ENCODE results near the gene C19orf25. TPM values are rescaled to one million over a fixed set of nuclear protein-coding genes. Genes with fewer than 3 reads are reported as not detected.

The C19orf25 gene
- total RNA-seq, 1 donor from 2014 or later: 38.8 TPM

DNA sequence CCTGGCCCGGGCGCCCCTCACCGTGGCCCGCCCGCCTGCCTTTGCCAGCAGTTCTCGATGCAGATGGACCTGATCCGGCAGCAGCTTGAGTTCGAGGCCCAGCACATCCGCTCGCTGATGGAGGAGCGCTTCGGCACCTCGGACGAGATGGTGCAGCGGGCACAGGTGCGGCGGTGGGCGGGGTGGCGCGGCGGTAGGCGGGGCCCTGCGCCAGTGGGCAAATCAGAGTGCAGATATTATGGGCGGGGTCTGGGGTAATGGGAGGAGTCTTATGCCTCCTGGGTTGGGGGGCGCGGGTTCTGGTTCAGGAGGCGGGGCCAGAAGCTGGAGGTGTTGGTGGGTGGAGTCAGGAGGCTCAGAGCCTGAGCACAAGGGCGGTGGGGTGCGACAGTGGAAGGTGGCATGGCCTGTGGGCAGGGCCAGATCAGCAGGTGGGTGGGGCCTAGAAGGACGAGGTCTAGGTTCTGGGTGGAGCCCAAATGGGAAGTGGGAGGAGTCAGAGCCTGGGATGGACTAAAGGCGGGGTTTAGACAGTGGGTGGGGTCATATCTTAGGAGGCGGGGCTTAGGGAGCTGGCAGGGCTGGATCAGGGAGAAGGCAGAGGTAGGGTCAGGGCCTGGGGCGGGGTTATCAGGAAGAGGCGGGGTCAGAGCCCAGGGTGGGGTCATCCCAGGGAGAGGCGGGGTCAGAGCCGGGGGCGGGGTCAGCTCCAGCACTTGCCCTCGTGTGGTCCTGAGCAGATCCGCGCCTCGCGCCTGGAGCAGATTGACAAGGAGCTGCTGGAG lies 23.5 kb downstream of the C19orf25 start:
- Histone ChIP-seq H3K4me3 (ENCODE audit: low read depth, low read length) (no peak overlapping the region), H3K36me3 (ENCODE audit: control insufficient read depth, insufficient read depth, low read length) (no peaks in the 10 kb centered on the region), H3K27me3 (ENCODE audit: control insufficient read depth, insufficient read depth, low read length) (peaks cover 75% of the 10 kb centered on the region)
- no peak for TF ChIP-seq CTCF (IDR thresholded peaks at IDR 0.05; ENCODE audit: insufficient read depth, low read length, poor library complexity, severe bottlenecking)
- no peak for DNase-seq (ENCODE audit: low read depth)

DNA sequence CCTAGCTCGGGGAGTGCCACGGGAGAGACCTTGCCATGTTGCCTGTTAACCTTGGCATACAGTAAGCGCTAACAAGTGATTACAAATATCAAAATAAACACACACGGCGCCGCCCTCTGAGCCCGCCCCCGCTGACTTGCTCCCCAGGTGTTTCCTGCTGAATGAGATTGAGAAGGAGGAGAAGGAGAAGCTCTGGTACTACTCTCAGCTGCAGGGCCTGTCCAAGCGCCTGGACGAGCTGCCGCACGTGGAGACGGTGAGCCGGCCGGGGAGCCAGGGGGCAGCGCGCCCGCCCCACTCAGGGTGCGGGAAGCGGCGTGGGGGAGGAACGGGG lies 24.0 kb downstream of the C19orf25 start:
- TF ChIP-seq CTCF (IDR thresholded peaks at IDR 0.05; ENCODE audit: insufficient read depth, low read length, poor library complexity, severe bottlenecking): no peak
- no peak for DNase-seq (ENCODE audit: low read depth)
- Histone ChIP-seq H3K36me3 (ENCODE audit: control insufficient read depth, insufficient read depth, low read length) (no peaks in the 10 kb centered on the region), H3K27me3 (ENCODE audit: control insufficient read depth, insufficient read depth, low read length) (peaks cover 81% of the 10 kb centered on the region), H3K4me3 (ENCODE audit: low read depth, low read length) (no peak overlapping the region)

DNA sequence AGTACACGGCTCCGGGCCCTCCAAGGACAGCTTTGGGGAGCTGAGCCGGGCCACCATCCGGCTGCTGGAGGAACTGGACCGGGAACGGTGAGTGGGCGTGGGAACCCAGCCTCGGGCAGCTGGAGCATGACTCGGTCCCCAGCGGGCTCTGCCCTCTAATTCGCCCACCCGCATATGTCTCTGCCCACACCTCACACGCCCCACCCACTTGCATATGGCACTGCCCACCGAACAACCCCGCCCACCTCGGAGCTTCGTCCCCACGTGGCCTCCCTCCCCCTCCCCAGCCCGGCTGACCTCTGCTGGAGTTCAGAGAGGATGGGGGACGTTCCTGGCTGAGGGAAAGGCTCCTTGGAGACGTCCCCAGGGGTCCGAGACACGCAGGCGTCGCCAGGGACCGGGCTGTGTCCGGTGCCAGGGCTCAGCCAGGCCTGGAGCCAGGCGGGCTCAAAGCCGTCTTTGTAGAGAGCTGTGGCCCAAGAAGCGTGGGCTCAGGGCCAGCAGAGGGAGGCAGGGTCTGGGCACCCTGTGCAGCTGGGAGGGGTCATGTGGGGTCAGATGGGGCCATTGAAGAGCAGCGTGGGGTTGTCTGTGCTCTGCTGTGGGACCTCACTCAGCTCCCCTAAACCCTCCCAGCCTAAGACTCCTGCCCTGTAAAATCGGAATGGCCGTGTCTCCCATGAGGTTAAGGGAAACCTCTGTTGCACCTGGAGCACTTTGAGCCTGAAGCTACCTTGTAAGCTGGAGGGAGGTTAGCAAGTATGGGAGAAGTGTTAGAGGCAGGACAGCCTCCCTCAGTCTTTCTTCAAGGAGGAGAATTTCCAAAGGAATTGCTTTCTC lies 25.3 kb downstream of the C19orf25 start:
- DNase-seq (ENCODE audit: low read depth): no peak
- peak; percentile 10 for TF ChIP-seq CTCF (IDR thresholded peaks at IDR 0.05; ENCODE audit: insufficient read depth, low read length, poor library complexity, severe bottlenecking)
- H3K36me3 ChIP-seq (ENCODE audit: control insufficient read depth, insufficient read depth, low read length): no peaks in the 10 kb centered on the region
- no peak overlapping the region for H3K4me3 ChIP-seq (ENCODE audit: low read depth, low read length)
- peaks cover 87% of the 10 kb centered on the region for H3K27me3 ChIP-seq (ENCODE audit: control insufficient read depth, insufficient read depth, low read length)

- no peak overlapping the region for H3K4me3 ChIP-seq (ENCODE audit: low read depth, low read length)
- no peak for DNase-seq (ENCODE audit: low read depth)
- H3K36me3 ChIP-seq (ENCODE audit: control insufficient read depth, insufficient read depth, low read length): no peaks in the 10 kb centered on the region
- TF ChIP-seq CTCF (IDR thresholded peaks at IDR 0.05; ENCODE audit: insufficient read depth, low read length, poor library complexity, severe bottlenecking): no peak
- peaks cover 88% of the 10 kb centered on the region for H3K27me3 ChIP-seq (ENCODE audit: control insufficient read depth, insufficient read depth, low read length)
Measured at GRCh38 chr19:1452802-1453524, 26.1 kb downstream of the C19orf25 start.

- no peak for DNase-seq (ENCODE audit: low read depth)
- peaks cover 89% of the 10 kb centered on the region for H3K27me3 ChIP-seq (ENCODE audit: control insufficient read depth, insufficient read depth, low read length)
- no peak for TF ChIP-seq CTCF (IDR thresholded peaks at IDR 0.05; ENCODE audit: insufficient read depth, low read length, poor library complexity, severe bottlenecking)
- H3K4me3 ChIP-seq (ENCODE audit: low read depth, low read length): no peak overlapping the region
- no peaks in the 10 kb centered on the region for H3K36me3 ChIP-seq (ENCODE audit: control insufficient read depth, insufficient read depth, low read length)
Measured at GRCh38 chr19:1451916-1452801, 26.9 kb downstream of the C19orf25 start.
